Ovary (tissue), 3 donors: ENCODE results near the gene CYP26C1.

ENCODE experiments used
- CTCF ChIP-seq, 3 donors: fragments of 450-650 bp in 2 of 3; fragments of 200-600 bp in 1 of 3; IDR thresholded peaks; one replicate each; pipeline versions ENCODE4 v1.5.1 to v1.8.0; 2016 to 2022; ENCODE audit warnings: antibody characterized with exemption in 3 of 3, mild to moderate bottlenecking in 1 of 3
- POLR2A ChIP-seq: fragments of 450-650 bp; IDR thresholded peaks from one replicate; pipeline ENCODE4 v1.6.1; 2017; ENCODE audit warnings: antibody characterized with exemption, mild to moderate bottlenecking, moderate library complexity
- donor health status: DM: no; HTN: no; CAD: no.

GRCh38 chr10:93080350-93081046, 19.9 kb downstream of the CYP26C1 start:
- TF ChIP-seq CTCF (IDR thresholded peaks at IDR 0.05) (peak; percentile 28 to 58 (median 37)), POLR2A (no peak)
